ENCODE results near the gene RTN1. TPM values are rescaled to one million over a fixed set of nuclear protein-coding genes. Genes with fewer than 3 reads are reported as not detected.

Gene RTN1
- total and polyA plus RNA-seq, 9 of the 15 experiments (the other 6 are each of a cell fraction or from before 2014, with no cell fraction given): 0.03 to 0.09 TPM; not detected in 7

GRCh38 chr14:59622631-59623030 is 247.9 kb downstream of the RTN1 start:
- WGBS (ENCODE audit: insufficient coverage, low coverage, missing lambda C conversion rate): 0% methylated on average over 2 of the region's 2 CpGs
- no peak for ATAC-seq
- ChIA-PET POLR2A (no interaction called here), CTCF (ENCODE audit: low intra/inter-chr PET ratio) (no interaction called here)
- Histone ChIP-seq H3K4me1 (replicated peaks in 1 of 2; ENCODE audit: control insufficient read depth in 2 of 2, insufficient read depth in 2 of 2, low read length in 2 of 2) (no peaks in the 10 kb centered on the region), H3K9ac (ENCODE audit: insufficient read depth in 1 of 2, low read depth in 2 of 2, low read length in 2 of 2) (no peak overlapping the region), H3K9me1 (ENCODE audit: control insufficient read depth, insufficient read depth, low read length) (no peaks in the 10 kb centered on the region), H3K4me2 (ENCODE audit: insufficient read depth, low read length) (no peak overlapping the region), H2AFZ (ENCODE audit: low read depth, low read length) (no peak overlapping the region), H3K9me3 (replicated peaks; ENCODE audit: control insufficient read depth, insufficient read depth, low read depth, low read length) (no peaks in the 10 kb centered on the region), H3K27me3 (ENCODE audit: control insufficient read depth in 2 of 2, insufficient read depth in 2 of 2, low read length in 2 of 2) (no peaks in the 10 kb centered on the region), H3K36me3 (ENCODE audit: control insufficient read depth, insufficient read depth, low read length) (no peaks in the 10 kb centered on the region), H4K20me1 (replicated peaks; ENCODE audit: control insufficient read depth, insufficient read depth, low read length) (no peaks in the 10 kb centered on the region), H3K27ac (ENCODE audit: extremely low read depth, low read depth, low read length) (no peak overlapping the region), H3K4me3 (no peak overlapping the region), H3K79me2 (ENCODE audit: control insufficient read depth, insufficient read depth, low read length) (no peaks in the 10 kb centered on the region)
- intact Hi-C loops (cut with micrococcal nuclease): no loop called here
- DNase-seq (ENCODE audit: extremely low read depth in 1 of 4, low spot score in 3 of 4): no peak
- in situ Hi-C loops (cut with MboI): no loop called here
- BruUV-seq (replicated peaks): no TSS peak
- TF ChIP-seq ZBTB49 (CRISPR knock-in tag; IDR thresholded peaks at IDR 0.05; ENCODE audit: borderline replicate concordance) (no peak), RBM17 (IDR thresholded peaks at IDR 0.05; ENCODE audit: borderline replicate concordance, low read depth, low read length) (no peak), DLX4 (CRISPR knock-in tag; IDR thresholded peaks at IDR 0.05) (no peak), CBX2 (IDR thresholded peaks at IDR 0.05; ENCODE audit: insufficient read depth, low read length, poor library complexity, severe bottlenecking) (no peak)
- no peak for FAIRE-seq

All from K562 (cell line).